ENCODE measurements around the gene RAB24.

DNA sequence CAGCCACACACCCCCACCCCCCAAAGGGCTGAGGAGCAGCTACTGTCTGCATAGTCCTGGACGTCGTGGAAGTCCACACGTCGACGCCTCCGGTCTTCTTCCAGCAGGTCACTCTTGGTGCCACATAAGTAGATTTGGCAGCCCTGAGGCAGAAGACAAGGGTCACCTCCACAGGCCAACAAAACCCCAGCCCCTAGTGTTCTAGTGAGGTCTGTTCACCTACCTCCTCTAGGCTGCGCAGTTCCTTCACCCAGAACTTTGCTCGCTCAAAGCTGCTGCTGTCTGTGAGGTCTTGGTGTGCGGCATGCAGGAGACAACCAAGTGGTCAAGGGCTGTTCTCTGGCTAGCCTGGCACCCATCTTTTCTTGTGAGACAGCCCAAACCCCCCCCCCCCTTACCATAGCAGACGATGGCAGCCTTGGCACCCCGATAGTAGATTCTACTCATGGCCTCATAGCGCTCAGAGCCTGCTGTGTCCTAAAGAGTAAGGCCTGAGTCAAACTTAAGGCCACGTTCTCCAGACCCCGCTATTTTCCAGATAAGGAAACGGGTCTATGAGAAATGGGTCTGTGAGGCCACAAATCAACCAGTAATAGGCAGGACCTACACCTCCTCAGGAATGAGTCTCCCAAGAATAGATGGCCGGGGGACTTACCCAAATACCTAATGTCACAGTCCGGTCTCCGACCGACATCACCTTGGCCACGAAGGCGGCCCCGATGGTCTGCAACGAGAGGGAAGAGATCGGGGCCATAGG is 987 bp downstream of the RAB24 start:
- TF ChIP-seq LEF1 (IDR thresholded peaks at IDR 0.05; ENCODE audit: borderline replicate concordance) (no peak), FOXK2 (IDR thresholded peaks at IDR 0.05) (no peak), SP1 (IDR thresholded peaks at IDR 0.05) (no peak), SUZ12 (IDR thresholded peaks at IDR 0.05) (no peak), TARDBP (IDR thresholded peaks at IDR 0.05) (no peak)

All from HEK293T (cell line).